H1 (cell line): Measurements from ENCODE around the gene C3orf38. TPM values are rescaled to one million over a fixed set of nuclear protein-coding genes. Genes with fewer than 3 reads are reported as not detected.

Experiments used
- CTCF ChIA-PET: fragments of 300-600 bp; sonication (Branson Sonifier 250); formaldehyde crosslinking; loops from one replicate; lab custom pipeline; 2021; ENCODE audit not compliant: partially characterized antibody; lab: Charles Lee
- POLR2A ChIA-PET: fragments of 300-600 bp; sonication (Branson Sonifier 250); formaldehyde crosslinking; loops from one replicate; lab custom pipeline; 2021; ENCODE audit warnings: inconsistent platforms; ENCODE audit not compliant: partially characterized antibody; lab: Charles Lee
- DNase-seq, 2 experiments: peaks; one replicate each; pipeline versions ENCODE4 v3.0.0 to v3.0.0-alpha.2; 2010 to 2022; ENCODE audit warnings: low spot score in 2 of 2, low read depth in 1 of 2, mixed read lengths in 1 of 2
- FAIRE-seq: peaks from 2 replicates; lab custom pipeline; 2011; peaks lifted over from hg19 to GRCh38; lab: Jason Lieb, UNC
- H2AFZ ChIP-seq: 2 replicates; pipeline ENCODE4 v1.8.1; 2012; ENCODE audit warnings: low read length, inconsistent platforms
- H2AK5ac ChIP-seq: 2 replicates; pipeline ENCODE4 v1.6.1; 2013; ENCODE audit warnings: low read depth, low read length
- H2BK120ac ChIP-seq: replicated peaks from 2 replicates; pipeline ENCODE3; 2013; ENCODE audit warnings: low read depth, low read length, inconsistent platforms
- H2BK12ac ChIP-seq: 2 replicates; pipeline ENCODE4 v1.6.1; 2013; ENCODE audit warnings: low read depth, low read length
- H2BK15ac ChIP-seq: 2 replicates; pipeline ENCODE4 v1.6.1; 2013; ENCODE audit warnings: low read length
- H2BK20ac ChIP-seq: 2 replicates; pipeline ENCODE4 v1.6.1; 2013; ENCODE audit warnings: low read length
- H2BK5ac ChIP-seq: 2 replicates; pipeline ENCODE4 v1.6.1; 2013; ENCODE audit warnings: low read depth, low read length
- H3K14ac ChIP-seq: 2 replicates; pipeline ENCODE4 v1.6.1; 2013; ENCODE audit warnings: inconsistent platforms; ENCODE audit not compliant: insufficient read length
- H3K18ac ChIP-seq: 2 replicates; pipeline ENCODE4 v1.6.1; 2013; ENCODE audit warnings: low read length; ENCODE audit errors: extremely low read depth
- H3K23ac ChIP-seq: 2 replicates; pipeline ENCODE4 v1.6.1; 2013; ENCODE audit warnings: inconsistent platforms; ENCODE audit not compliant: insufficient read length
- H3K23me2 ChIP-seq: 2 replicates; pipeline ENCODE4 v1.6.1; 2013; ENCODE audit warnings: low read depth, low read length
- H3K27ac ChIP-seq: 2 replicates; pipeline ENCODE4 v1.6.1; 2011; ENCODE audit warnings: low read depth, low read length, inconsistent platforms
- H3K27me3 ChIP-seq, 4 experiments: replicated peaks in 1 of 4; 1 replicate in 1 of 4; 2 replicates in 3 of 4; pipeline versions ENCODE4 v1.6.1 to v1.8.1; 2011 to 2013; ENCODE audit warnings: low read length in 3 of 4, mild to moderate bottlenecking in 3 of 4, inconsistent platforms in 2 of 4, mixed read lengths in 2 of 4, moderate library complexity in 1 of 4; ENCODE audit not compliant: control insufficient read depth in 3 of 4, insufficient read depth in 3 of 4; ENCODE audit errors: extremely low read depth in 1 of 4
- H3K36me3 ChIP-seq, 4 experiments: 2 replicates each; pipeline versions ENCODE4 v1.6.1 to v1.8.1; 2011 to 2013; ENCODE audit warnings: mild to moderate bottlenecking in 4 of 4, low read length in 3 of 4, moderate library complexity in 2 of 4, control low read depth in 1 of 4, inconsistent platforms in 1 of 4; ENCODE audit not compliant: insufficient read depth in 4 of 4, control insufficient read depth in 2 of 4
- H3K4ac ChIP-seq: replicated peaks from 2 replicates; pipeline ENCODE3; 2013; ENCODE audit warnings: low read length, low read depth, mixed read lengths, inconsistent platforms; ENCODE audit not compliant: insufficient read length
- H3K4me1 ChIP-seq, 4 experiments: replicated peaks in 1 of 4; 1 replicate in 1 of 4; 2 replicates in 3 of 4; pipeline versions ENCODE4 v1.6.1 to v1.8.1; 2011 to 2013; ENCODE audit warnings: low read length in 3 of 4, inconsistent platforms in 2 of 4, mixed read lengths in 1 of 4; ENCODE audit not compliant: insufficient read depth in 4 of 4, control insufficient read depth in 3 of 4
- H3K4me2 ChIP-seq, 2 experiments: 2 replicates each; pipeline versions ENCODE4 v1.6.1 to v1.8.1; 2011 to 2013; ENCODE audit warnings: low read depth in 2 of 2, low read length in 2 of 2, control low read depth in 1 of 2, inconsistent platforms in 1 of 2, mild to moderate bottlenecking in 1 of 2; ENCODE audit not compliant: insufficient read depth in 1 of 2
- H3K4me3 ChIP-seq, 4 experiments: fragments of 200-600, 300-600 bp in 1 of 4; sonication (generic), shearing (Covaris generic), sonication (Bioruptor Twin) in 1 of 4; 2 replicates each; pipeline versions ENCODE4 v1.5.1 to v1.8.1; 2011 to 2016; ENCODE audit warnings: low read length in 4 of 4, low read depth in 3 of 4, control low read depth in 2 of 4, inconsistent platforms in 2 of 4, mild to moderate bottlenecking in 2 of 4, mixed read lengths in 1 of 4, moderate library complexity in 1 of 4; ENCODE audit not compliant: insufficient read depth in 2 of 4; ENCODE audit errors: extremely low read depth in 1 of 4
- H3K56ac ChIP-seq: replicated peaks from 2 replicates; pipeline ENCODE3; 2013; ENCODE audit warnings: low read depth, mild to moderate bottlenecking, mixed read lengths, low read length, inconsistent platforms; ENCODE audit not compliant: insufficient read length
- H3K79me1 ChIP-seq: 2 replicates; pipeline ENCODE4 v1.6.1; 2013; ENCODE audit warnings: low read depth, low read length, control low read depth
- H3K79me2 ChIP-seq, 2 experiments: 2 replicates each; pipeline versions ENCODE4 v1.6.1 to v1.8.1; 2012 to 2013; ENCODE audit warnings: low read length in 2 of 2, mild to moderate bottlenecking in 2 of 2, inconsistent platforms in 1 of 2; ENCODE audit not compliant: insufficient read depth in 2 of 2, control insufficient read depth in 1 of 2
- H3K9ac ChIP-seq, 4 experiments: replicated peaks in 1 of 4; 1 replicate in 1 of 4; 2 replicates in 3 of 4; pipeline versions ENCODE4 v1.6.1 to v1.8.1; 2011 to 2013; ENCODE audit warnings: low read depth in 3 of 4, low read length in 3 of 4, control low read depth in 2 of 4, mild to moderate bottlenecking in 2 of 4, moderate library complexity in 2 of 4, inconsistent platforms in 1 of 4; ENCODE audit errors: extremely low read depth in 1 of 4
- H3K9me3 ChIP-seq, 2 experiments: 2 replicates each; pipeline versions ENCODE4 v1.6.1 to v1.8.1; 2012 to 2013; ENCODE audit warnings: mild to moderate bottlenecking in 2 of 2, moderate library complexity in 2 of 2, control low read depth in 1 of 2, inconsistent platforms in 1 of 2, low read depth in 1 of 2, low read length in 1 of 2, mixed read lengths in 1 of 2; ENCODE audit not compliant: insufficient read depth in 2 of 2
- H4K20me1 ChIP-seq, 2 experiments: replicated peaks in 1 of 2; 2 replicates each; pipeline versions ENCODE3 to v1.8.1; 2011 to 2013; ENCODE audit warnings: inconsistent platforms in 2 of 2, low read length in 2 of 2, mild to moderate bottlenecking in 1 of 2; ENCODE audit not compliant: insufficient read depth in 2 of 2, control insufficient read depth in 1 of 2
- H4K5ac ChIP-seq: 2 replicates; pipeline ENCODE4 v1.6.1; 2013; ENCODE audit warnings: low read length, low read depth, mixed read lengths, inconsistent platforms; ENCODE audit not compliant: insufficient read length
- H4K8ac ChIP-seq: 2 replicates; pipeline ENCODE4 v1.8.0; 2013; ENCODE audit warnings: mild to moderate bottlenecking, moderate library complexity, low read length, inconsistent platforms; ENCODE audit not compliant: insufficient read depth; ENCODE audit errors: extremely low read depth
- H4K91ac ChIP-seq: replicated peaks from 2 replicates; pipeline ENCODE3; 2013; ENCODE audit warnings: low read length, mixed read lengths, inconsistent platforms; ENCODE audit not compliant: insufficient read length
- CREB1 ChIP-seq: IDR thresholded peaks from 2 replicates; pipeline ENCODE4 v1.6.1; 2012; ENCODE audit warnings: inconsistent platforms
- CTCF ChIP-seq, 3 experiments: IDR thresholded peaks; 1 replicate in 2 of 3; 2 replicates in 1 of 3; pipeline versions ENCODE4 v1.5.1 to v1.6.1; 2011; ENCODE audit warnings: low read length in 3 of 3, mild to moderate bottlenecking in 3 of 3, inconsistent platforms in 2 of 3, low read depth in 1 of 3, moderate library complexity in 1 of 3; ENCODE audit not compliant: insufficient read depth in 1 of 3; ENCODE audit errors: control extremely low read depth in 1 of 3
- EGR1 ChIP-seq: IDR thresholded peaks from 2 replicates; pipeline ENCODE4 v1.6.1; 2011; ENCODE audit warnings: low read depth, low read length, borderline replicate concordance
- HDAC2 ChIP-seq, 2 experiments: fragments of 300-600 bp in 1 of 2; sonication (generic) in 1 of 2; IDR thresholded peaks; 2 replicates each; pipeline ENCODE4 v1.6.1; 2011 to 2012; ENCODE audit warnings: low read depth in 2 of 2, low read length in 2 of 2, mild to moderate bottlenecking in 2 of 2, moderate library complexity in 2 of 2, borderline replicate concordance in 1 of 2, inconsistent platforms in 1 of 2
- KDM1A ChIP-seq: fragments of 200-600, 300-600 bp; sonication (generic); IDR thresholded peaks from 2 replicates; pipeline ENCODE4 v1.7.1; 2016; ENCODE audit warnings: mild to moderate bottlenecking, low read length, borderline replicate concordance
- POU5F1 ChIP-seq: IDR thresholded peaks from 2 replicates; pipeline ENCODE4 v1.6.1; 2011; ENCODE audit warnings: low read depth, mild to moderate bottlenecking, low read length, moderate library complexity
- RXRA ChIP-seq: IDR thresholded peaks from 2 replicates; pipeline ENCODE4 v1.6.1; 2011; ENCODE audit warnings: low read depth, mild to moderate bottlenecking, low read length, moderate library complexity; ENCODE audit not compliant: insufficient read depth
- TAF7 ChIP-seq: optimal IDR thresholded peaks from 2 replicates; pipeline ENCODE3; 2011; ENCODE audit warnings: low read depth, mild to moderate bottlenecking, inconsistent platforms, low read length, moderate library complexity, borderline replicate concordance
- USF2 ChIP-seq: IDR thresholded peaks from 2 replicates; pipeline ENCODE4 v1.6.1; 2011; ENCODE audit warnings: low read length, improper control_type of control experiment
- WGBS, 2 experiments: shearing (Covaris generic) in 1 of 2; methylation state at CpG; one replicate each; pipeline versions ENCODE4 v1.1.6 to v1.1.7; 2013 to 2015; ENCODE audit warnings: low lambda C conversion rate in 2 of 2, mixed read lengths in 2 of 2, inconsistent platforms in 1 of 2, low coverage in 1 of 2, missing lambda C conversion rate in 1 of 2; ENCODE audit not compliant: insufficient replicate concordance in 2 of 2, insufficient coverage in 1 of 2, insufficient read length in 1 of 2; ENCODE audit errors: extremely low coverage in 1 of 2, missing lambda C conversion rate in 1 of 2; 5-methylcytosine and 5-hydroxymethylcytosine counted together
- polyA plus RNA-seq, 7 experiments: library from polyadenylated mRNA; depleted of rRNA in 3 of 7; stranded (reverse) in 5 of 7; unstranded in 2 of 7; fragments of >200 nt in 5 of 7; fragments of 200-250 nt in 2 of 7; gene quantifications; 1 replicate in 5 of 7; 2 replicates in 1 of 7; 4 replicates in 1 of 7; pipeline versions ENCODE4 v1.2.1 to v1.2.3, GENCODE V29; 2011 to 2013; ENCODE audit warnings: missing spikeins in 2 of 7, mixed read lengths in 2 of 7
- total RNA-seq: library from RNA; stranded (reverse); fragmentation: NEBNext Ultra II Directional; extraction: Animal tissue kit (Norgen Biotek cat#: 25700); gene quantifications from 2 replicates; pipeline ENCODE4 v1.2.1, GENCODE V29; 2021

Gene C3orf38
- total and polyA plus RNA-seq, 2 of the 8 experiments (the other 6 are each of a cell fraction or from before 2014, with no cell fraction given), result 8.6 to 32.1 TPM

GRCh38 chr3:88166419-88166971, 16.7 kb downstream of the C3orf38 start:
- Histone ChIP-seq H3K27ac (no peak overlapping the region), H3K56ac (no peak overlapping the region), H2BK5ac (no peak overlapping the region), H3K18ac (no peak overlapping the region), H3K4me1 (no peaks in the 10 kb centered on the region), H3K23ac (no peak overlapping the region), H3K27me3 (no peaks in the 10 kb centered on the region), H2AFZ (no peak overlapping the region), H3K4me3 (no peak overlapping the region), H4K20me1 (no peaks in the 10 kb centered on the region), H2BK20ac (no peak overlapping the region), H2BK15ac (no peak overlapping the region), H2AK5ac (no peak overlapping the region), H3K4me2 (no peak overlapping the region), H2BK120ac (no peak overlapping the region), H3K4ac (no peak overlapping the region), H2BK12ac (no peak overlapping the region), H3K79me1 (no peaks in the 10 kb centered on the region; the same call in 1 of the 2 replicates), H4K91ac (no peak overlapping the region), H4K8ac (no peak overlapping the region), H3K79me2 (peaks cover 0 to 15% of the 10 kb centered on the region in 2 experiments; a peak in 2 of 4 replicates), H3K9ac (no peak overlapping the region), H3K14ac (no peak overlapping the region), H4K5ac (no peak overlapping the region), H3K36me3 (peaks cover 0 to 7% (median 0%) of the 10 kb centered on the region in 4 experiments; a peak in 1 of 8 replicates), H3K9me3 (no peaks in the 10 kb centered on the region), H3K23me2 (no peaks in the 10 kb centered on the region)
- ChIA-PET POLR2A (interaction anchor here (2.3 kb wide), 1 partner anchor 9 kb away, joined by 4 read pairs; no protein-coding TSS in a partner anchor), CTCF (interaction anchor here (0.6 kb wide), 1 partner anchor 11 kb away, joined by 3 read pairs; no protein-coding TSS in a partner anchor)
- WGBS, 2 experiments, result 93% methylated on average over 2 of the region's 2 CpGs; no CpG with 5 or more reads in 1 of the 2 experiments
- no peak for FAIRE-seq
- no peak for DNase-seq
- TF ChIP-seq CREB1 (no peak), TAF7 (no peak), USF2 (no peak), POU5F1 (no peak), HDAC2 (IDR thresholded peaks at IDR 0.05; ENCODE audit: borderline replicate concordance in 1 of 2, low read depth in 2 of 2, low read length in 2 of 2) (no peak), EGR1 (no peak), CTCF (IDR thresholded peaks at IDR 0.05; ENCODE audit: control extremely low read depth in 1 of 3, insufficient read depth in 1 of 3, low read depth in 1 of 3, low read length in 3 of 3) (no peak), KDM1A (no peak), RXRA (no peak)
